GM12874 (cell line): ENCODE measurements around the gene CCL2.

Source experiments
- CTCF ChIP-seq: IDR thresholded peaks from 2 replicates; pipeline ENCODE4 v1.5.1; 2011; ENCODE audit warnings: low read depth, mild to moderate bottlenecking, control low read depth, low read length, moderate library complexity; ENCODE audit not compliant: insufficient read depth

The CCL2 gene

DNA sequence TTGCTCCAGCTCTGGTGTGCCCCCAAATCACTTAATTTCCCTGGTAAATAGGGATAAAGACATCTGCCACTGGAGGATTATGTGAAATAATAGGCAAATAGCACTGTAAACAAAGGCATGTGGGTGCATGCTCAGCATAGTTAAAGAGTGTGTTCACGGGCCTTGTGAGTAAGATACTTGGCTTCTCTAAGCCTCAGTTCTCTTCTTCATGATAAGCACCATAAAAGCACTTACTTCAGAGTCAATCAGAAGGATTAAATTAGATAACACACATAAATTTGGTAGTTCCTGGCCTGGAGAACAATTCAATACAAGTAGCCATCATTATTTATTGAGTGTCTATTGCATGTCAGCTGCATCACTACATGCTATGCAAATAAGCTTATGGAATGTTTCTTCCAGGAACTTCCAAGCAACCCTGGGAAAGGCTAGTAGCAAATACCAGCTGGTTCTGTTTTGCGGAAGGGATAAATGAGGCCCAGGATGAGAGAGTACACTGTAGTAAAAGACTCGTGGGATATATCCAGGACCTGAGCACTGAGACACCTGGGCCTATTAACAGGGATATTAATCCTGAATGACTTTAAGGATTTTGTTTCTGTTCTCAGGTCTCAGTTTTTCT, 45.0 kb downstream of the CCL2 start:
- no peak for TF ChIP-seq CTCF

DNA sequence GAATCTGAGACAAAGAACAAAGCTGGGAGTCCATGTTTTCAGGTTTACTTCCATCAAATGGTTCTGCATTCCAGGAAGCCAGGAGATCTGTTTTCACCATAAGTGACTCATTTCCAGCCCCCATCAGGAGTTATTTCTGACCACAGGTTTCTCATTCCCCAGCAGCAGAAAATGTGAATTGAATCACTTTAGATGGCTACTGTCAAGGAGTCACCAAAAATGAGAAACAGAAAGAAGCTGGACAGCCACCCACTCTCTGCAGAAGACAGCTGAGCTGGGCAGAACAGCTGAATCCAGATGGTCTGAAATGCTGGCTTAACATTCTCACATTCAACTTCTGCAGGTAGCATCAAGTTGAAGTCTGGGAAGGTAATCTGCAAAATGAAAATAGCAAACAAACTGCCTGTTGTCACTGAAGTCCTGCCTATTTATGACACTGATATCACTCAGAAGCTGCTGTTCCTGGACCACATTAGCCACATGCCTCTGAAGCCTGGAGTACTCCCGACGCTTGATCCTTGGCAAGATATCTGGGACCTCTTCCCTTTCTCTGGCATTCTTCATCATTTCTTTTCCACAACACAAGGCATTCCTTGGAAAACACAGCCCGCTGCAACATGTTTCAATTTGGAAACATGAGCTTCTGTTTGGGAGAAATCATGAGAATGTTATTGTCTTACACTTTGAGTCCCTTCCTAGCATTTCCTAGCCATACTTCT, 45.7 kb downstream of the CCL2 start:
- no peak for TF ChIP-seq CTCF

- TF ChIP-seq CTCF: no peak
Measured at GRCh38 chr17:34301986-34302385, 46.9 kb downstream of the CCL2 start.

DNA sequence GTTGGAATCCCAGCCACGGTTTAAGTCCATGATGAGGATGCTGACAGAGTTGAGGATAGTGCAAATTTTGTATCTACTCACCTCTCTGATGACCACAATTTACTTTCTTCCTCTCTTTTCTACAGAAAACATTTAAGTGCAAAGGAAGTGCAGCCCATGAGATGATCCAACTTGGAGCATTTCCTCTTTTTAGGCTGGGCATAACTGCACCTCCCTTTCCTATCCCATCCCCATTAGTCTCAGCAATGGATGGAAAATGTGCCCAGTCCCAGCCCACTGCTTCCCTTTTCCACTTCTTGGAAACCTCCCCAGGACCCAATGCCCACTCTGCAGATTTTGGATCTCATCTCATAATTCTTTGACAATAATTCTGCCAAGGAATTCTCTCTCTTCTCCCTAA, 47.6 kb downstream of the CCL2 start:
- no peak for TF ChIP-seq CTCF

- no peak for TF ChIP-seq CTCF
Measured at GRCh38 chr17:34303606-34304005, 48.5 kb downstream of the CCL2 start.

DNA sequence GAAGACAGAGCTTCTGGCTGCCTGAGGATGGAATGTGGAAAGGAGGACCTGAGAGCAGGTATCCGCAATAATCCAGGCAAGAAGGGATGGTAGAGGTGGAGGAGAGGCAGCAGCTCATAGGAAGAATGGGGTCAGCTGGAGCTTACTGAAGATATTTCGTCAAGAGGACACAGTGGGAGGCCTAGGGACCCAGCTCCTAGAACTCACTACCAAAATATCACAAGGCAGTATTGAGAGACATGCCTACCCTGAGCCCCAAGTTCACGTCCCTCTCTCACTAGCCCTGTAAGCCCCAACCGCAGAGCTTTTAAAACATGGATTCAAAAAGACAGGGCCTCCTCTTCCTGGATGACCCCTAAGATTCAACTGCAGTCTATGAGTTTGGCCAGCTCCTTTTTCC, 50.0 kb downstream of the CCL2 start:
- no peak for TF ChIP-seq CTCF

- TF ChIP-seq CTCF: no peak
Measured at GRCh38 chr17:34305606-34306005, 50.5 kb downstream of the CCL2 start.
